GM21447 (cell line): ENCODE data around the gene DYSF.

Experiments
- ATAC-seq: cut with Tn5 transposase; IDR thresholded peaks from one replicate; pipeline ENCODE4 v1.9.1; 2021; ENCODE audit not compliant: unreplicated experiment

DYSF gene

DNA sequence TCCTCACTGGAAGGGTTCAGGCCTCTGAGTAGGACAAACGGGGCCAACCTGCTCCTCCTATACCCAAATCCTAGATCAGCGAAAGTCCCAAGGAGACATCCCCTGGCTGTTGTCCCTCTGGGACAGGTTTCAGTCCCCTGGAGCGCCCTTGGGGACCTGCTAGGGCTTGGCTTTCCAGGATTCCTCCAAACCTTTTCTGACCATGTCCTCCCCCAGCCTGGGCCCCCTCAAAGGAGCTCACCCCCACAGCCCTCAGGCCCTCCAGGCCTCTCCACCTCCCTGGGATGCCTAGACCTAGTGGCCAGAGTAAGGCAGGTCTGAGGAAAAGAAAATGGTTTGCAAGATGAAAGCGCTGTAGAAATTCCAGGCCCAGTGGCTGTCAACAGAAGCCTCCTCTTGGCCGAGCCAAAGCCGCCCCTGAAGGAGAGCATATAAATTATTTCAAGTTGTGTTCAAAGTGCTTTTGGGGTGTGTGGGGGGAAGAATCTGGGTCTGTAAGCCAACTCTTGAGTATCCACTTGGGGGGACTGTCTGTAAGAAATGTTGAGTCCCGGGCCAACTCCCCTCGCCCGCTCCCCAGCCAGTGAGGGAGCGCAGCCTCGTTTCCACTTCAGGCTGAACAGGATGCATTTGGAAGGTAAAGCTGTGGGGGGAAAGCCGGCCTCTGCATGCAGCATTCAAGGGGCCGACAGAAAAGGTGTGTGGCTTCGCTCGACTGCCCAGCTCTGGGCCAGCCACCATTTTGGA lies 158.6 kb downstream of the DYSF start:
- ATAC-seq: no peak

GRCh38 chr2:71612581-71613402 lies 159.4 kb downstream of the DYSF start:
- no peak for ATAC-seq

- ATAC-seq: no peak
Observed at GRCh38 chr2:71613403-71613952, 160.1 kb downstream of the DYSF start.

- ATAC-seq: no peak
Observed at GRCh38 chr2:71613953-71614925, 160.9 kb downstream of the DYSF start.

GRCh38 chr2:71614976-71615766 lies 161.8 kb downstream of the DYSF start:
- ATAC-seq: no peak

DNA sequence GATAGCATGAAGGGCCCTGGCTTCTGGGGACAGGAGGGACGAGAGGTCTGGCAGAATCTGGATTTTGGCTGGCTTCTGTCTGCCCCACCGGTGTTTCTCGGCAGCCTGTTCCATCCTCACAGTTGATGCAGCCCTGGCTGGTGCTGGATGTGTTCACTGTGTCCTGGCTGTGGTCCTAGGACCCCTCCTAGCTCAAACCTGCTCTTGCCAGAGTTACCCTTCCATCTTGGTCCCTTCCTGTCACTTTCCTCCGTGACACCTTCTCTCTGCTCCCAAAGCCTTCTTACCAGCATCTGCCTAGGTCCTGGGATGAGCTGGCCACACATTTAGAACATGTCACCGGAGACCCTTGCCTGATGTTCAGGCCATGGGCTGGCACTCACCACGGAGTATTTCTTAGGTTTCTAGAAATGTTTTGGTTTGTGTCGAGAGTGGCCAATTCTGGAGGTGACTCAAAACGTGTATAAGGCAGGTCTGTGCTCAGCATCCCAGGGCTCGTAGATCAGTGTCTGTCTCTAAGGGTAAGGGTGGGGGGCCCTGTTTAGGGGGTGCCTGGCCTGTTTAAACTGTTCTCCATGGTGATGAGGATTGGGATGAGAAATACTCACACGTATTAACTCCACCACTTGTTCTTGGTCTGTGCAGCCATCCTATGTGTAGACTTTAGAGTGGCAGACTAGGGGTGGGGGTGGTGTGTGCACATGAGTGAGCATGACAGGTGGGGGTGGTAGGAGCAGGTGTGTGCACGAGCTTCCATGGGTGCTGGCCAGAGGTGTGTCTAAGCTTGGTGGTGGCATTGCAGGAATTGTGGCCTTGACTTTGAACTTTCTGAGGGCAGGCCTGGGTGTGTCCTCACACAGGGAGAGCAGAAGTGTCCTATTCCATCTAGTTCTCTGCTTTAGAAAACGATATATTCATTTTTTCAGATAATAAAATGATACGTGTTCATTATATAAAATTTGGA lies 162.7 kb downstream of the DYSF start:
- ATAC-seq: no peak

GRCh38 chr2:71617266-71617665 lies 163.9 kb downstream of the DYSF start:
- no peak for ATAC-seq

DNA sequence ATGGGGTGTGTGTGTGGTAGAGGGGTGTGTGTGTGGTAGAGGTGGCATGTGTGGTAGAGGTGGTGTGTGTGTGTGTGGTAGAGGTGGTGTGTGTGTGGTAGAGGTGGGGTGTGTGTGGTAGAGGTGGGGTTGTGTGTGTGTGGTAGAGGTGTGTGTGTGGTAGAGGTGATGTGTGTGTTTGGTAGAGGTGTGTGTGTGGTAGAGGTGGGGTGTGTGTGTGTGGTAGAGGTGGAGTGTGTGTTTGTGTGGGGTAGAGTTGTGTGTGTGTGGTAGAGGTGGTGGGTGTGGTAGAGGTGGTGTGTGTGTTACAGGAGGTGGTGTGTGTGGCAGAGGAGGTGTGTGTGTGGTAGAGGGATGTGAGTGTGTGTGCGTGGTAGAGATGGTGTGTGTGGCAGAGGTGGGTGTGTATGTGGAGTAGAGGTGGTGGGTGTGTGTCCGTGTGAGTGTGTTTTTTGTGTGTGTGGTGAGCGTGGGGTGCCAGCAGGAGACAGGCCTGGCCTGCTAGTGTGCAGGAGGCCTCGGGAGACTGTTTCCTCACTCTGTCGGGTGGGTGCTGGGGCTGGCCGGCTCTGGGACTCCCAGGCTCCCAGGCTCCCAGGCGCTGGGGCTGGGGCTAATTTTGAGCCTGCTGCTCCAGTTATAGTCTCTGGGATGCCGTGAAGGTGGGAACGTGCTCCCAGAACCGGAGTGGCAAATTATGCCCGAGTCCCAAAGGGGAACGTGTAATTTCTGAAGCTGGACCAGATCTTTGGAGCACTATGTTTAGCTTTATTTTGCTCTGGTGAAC lies 165.2 kb downstream of the DYSF start:
- ATAC-seq: no peak

GRCh38 chr2:71619230-71619741 lies 165.9 kb downstream of the DYSF start:
- ATAC-seq: no peak

DNA sequence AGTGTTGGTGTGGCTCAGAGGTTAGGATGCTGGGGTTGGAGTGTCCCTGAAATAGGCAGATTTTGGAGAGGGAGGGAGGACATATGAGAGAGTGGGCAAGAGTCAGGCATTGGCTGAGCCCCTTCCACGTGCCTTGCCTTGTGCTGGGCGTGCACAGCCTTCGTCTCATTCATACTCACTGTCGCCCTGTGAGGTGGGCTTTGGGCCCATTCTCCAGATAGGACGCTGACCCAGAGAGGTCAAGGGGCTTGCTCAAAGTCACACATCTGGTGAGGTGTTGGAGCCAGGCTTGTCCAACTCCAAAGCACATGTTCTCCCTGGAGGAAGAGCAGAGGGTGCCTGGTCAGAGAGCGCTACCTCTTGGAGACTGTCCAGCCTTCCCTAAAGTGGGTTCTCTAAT lies 166.8 kb downstream of the DYSF start:
- no peak for ATAC-seq

DNA sequence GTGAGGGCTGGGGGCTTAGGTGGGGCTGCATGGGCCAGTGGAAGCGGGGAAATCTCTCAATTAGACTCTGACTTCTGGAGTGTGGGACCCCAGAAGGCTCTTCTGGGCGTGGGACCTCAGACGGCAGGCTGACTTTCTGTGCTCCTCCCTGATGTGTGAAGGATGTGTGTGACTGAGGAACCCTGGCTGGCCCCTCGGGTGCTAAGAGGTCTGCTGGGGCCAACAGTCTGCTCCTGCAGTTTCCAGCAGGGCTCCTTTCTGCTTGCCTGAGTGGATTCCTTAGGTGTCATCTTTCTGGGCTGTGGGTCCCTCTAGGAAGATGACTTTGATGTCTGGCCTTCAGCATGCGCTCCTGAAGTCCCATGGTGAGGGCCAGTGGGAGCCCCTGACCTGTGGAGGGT lies 167.5 kb downstream of the DYSF start:
- ATAC-seq: no peak

GRCh38 chr2:71629273-71629672 lies 175.9 kb downstream of the DYSF start:
- no peak for ATAC-seq

GRCh38 chr2:71629771-71630453 lies 176.6 kb downstream of the DYSF start:
- ATAC-seq: no peak

DNA sequence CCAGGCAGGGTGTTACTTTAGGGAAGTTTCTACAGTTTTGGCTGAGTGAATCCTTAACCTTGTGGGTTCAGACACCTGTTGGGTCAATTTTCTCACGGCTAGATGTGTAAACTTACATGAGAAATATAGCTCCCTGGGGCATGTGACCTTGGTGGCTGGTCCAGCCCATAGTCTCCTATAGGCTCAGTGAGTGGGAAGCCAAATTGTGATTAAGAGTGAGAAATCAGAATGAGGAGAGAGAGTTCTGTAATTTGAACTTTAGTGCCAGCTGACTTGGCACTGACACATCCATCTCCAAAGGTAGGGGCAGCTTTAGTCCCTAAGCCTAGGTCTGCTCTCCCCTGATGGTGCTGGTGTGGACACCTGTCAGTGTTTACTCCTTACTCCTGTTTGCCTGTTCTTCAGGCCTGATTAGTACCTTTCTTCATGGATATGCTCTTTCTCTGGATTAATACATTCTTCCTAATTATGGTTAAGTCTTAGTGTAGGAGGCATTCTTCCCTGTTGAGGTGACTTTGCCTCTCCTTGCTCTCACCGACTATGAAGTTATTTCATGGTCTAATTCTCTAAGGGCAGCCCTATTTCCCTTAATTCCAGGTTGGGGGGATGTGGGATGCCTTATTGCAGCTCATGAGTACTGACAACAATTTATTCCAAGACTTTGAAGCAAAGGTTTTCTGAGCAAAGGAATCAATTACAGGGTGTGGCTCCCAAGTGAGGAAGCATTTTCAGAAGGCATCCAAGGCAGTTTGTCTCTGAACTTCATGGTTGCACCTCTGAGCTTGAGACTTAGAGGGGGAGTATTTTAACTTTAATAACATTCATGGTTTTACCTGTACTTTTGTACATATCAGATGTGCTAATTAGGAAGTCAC lies 177.3 kb downstream of the DYSF start:
- no peak for ATAC-seq

DNA sequence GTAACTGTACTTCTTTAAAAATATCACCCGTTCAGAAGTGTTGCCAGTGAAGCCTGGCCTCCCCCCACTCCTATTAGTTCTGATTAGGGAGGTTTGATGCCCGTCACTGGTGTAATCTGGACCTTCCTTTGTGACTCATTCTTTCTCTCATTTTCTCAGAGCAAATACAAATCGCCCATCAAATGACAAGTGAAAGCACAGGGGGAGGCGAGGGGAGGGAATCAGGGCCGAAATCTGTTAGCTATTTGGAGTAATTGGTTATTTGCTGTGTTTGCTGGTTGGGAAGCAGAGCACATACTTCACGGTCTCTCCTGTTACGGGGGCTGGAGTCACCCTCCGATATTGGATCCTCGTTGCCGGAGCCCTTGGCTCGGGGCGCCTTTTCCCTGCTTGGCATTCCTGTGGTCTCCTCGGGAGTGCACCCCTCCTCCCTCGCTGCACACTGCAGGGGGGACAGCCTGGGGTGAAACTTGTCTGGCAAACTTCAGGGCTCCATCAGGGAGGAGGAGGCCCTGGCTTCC lies 178.1 kb downstream of the DYSF start:
- no peak for ATAC-seq

- ATAC-seq: no peak
Observed at GRCh38 chr2:71633086-71633485, 179.7 kb downstream of the DYSF start.
